SHP77 (cell line): ENCODE results near the gene MUC2.

Experiments
- DNase-seq, 2 experiments: peaks; one replicate each; lab custom pipeline; 2025; lab: John Stamatoyannopoulos, UW

MUC2 gene

GRCh38 chr11:1036931-1037330, 37.7 kb upstream of the MUC2 start:
- DNase-seq: no peak

GRCh38 chr11:1037506-1038055, 37.1 kb upstream of the MUC2 start:
- no peak for DNase-seq

- DNase-seq: no peak
Measured at GRCh38 chr11:1038361-1038760, 36.3 kb upstream of the MUC2 start.

GRCh38 chr11:1038921-1039320, 35.8 kb upstream of the MUC2 start:
- DNase-seq: no peak

- no peak for DNase-seq
Measured at GRCh38 chr11:1039481-1040427, 34.9 kb upstream of the MUC2 start.

- DNase-seq: no peak
Measured at GRCh38 chr11:1040428-1041148, 34.1 kb upstream of the MUC2 start.

- DNase-seq: no peak
Measured at GRCh38 chr11:1041149-1041467, 33.6 kb upstream of the MUC2 start.

GRCh38 chr11:1041471-1041870, 33.2 kb upstream of the MUC2 start:
- no peak for DNase-seq

- DNase-seq: no peak
Measured at GRCh38 chr11:1041936-1042608, 32.6 kb upstream of the MUC2 start.

- DNase-seq: no peak
Measured at GRCh38 chr11:1042626-1043562, 31.8 kb upstream of the MUC2 start.

- no peak for DNase-seq
Measured at GRCh38 chr11:1043563-1044096, 31.0 kb upstream of the MUC2 start.

GRCh38 chr11:1044160-1044559, 30.5 kb upstream of the MUC2 start:
- DNase-seq: no peak

- no peak for DNase-seq
Measured at GRCh38 chr11:1047595-1048156, 27.0 kb upstream of the MUC2 start.

GRCh38 chr11:1048375-1049070, 26.2 kb upstream of the MUC2 start:
- no peak for DNase-seq

GRCh38 chr11:1049071-1049405, 25.6 kb upstream of the MUC2 start:
- no peak for DNase-seq

GRCh38 chr11:1049431-1049891, 25.2 kb upstream of the MUC2 start:
- DNase-seq: no peak

GRCh38 chr11:1049911-1050580, 24.6 kb upstream of the MUC2 start:
- DNase-seq: no peak

- DNase-seq: peak; percentile 50 to 61
Measured at GRCh38 chr11:1050581-1051355, 23.9 kb upstream of the MUC2 start.
